IPS-NIHi11 (cell line): ENCODE data around the gene ORM1.
A peak's percentile ranks its signal among the peaks of the same experiment; 100 is the strongest.
"Not testable (repeated sequence)": the region's sequence is repeated elsewhere in the genome, so short reads cannot be mapped to it uniquely, and the experiment has no call there.

Source experiments
- DNase-seq: peaks from one replicate; pipeline ENCODE4 v3.0.0; 2012; ENCODE audit warnings: mixed read lengths, low spot score

ORM1 gene

GRCh38 chr9:114325684-114326254 is 2.9 kb downstream of the ORM1 start:
- not testable (repeated sequence) for DNase-seq

DNA sequence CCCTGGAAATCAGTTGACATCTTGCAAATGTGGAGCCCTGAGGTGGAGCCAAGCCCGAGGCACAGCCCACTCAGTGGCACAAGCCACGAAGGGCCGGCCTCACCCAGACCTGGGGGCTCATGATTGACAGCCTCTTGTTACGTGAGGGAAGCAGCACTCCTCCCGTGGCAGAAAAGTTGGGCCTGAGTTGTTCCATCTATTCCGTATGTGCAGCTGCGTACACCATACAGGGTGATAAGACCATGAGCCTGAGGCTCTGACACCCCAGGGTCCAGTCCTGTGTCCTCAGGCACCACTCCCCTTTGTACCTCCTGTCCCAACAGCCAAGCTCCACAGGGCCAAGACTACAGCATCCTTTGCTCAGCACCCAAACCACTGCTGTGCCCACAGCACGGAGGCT is 4.9 kb downstream of the ORM1 start:
- DNase-seq = no peak

DNA sequence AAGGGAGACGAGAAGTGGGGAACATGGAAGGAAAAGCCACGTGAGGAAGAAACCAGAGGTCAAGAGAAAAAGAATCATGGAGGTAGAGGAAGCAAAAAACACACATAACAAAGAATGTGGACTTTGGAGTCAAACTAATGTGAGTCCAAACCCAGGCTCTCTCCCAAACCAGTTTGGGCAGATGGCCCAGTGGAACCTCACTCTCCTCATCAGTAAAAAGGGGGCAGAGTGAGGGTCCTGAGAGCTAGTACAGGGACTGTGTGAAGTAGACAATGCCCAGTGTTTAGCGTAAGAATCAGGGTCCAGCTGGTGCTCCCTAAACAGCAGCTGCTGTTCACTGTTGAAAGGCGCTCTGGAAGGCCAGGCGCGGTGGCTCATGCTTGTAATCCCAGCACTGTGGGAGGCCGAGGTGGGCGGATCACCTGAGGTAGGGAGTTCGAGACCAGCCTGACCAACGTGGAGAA is 5.5 kb downstream of the ORM1 start:
- DNase-seq = not testable (repeated sequence)

DNA sequence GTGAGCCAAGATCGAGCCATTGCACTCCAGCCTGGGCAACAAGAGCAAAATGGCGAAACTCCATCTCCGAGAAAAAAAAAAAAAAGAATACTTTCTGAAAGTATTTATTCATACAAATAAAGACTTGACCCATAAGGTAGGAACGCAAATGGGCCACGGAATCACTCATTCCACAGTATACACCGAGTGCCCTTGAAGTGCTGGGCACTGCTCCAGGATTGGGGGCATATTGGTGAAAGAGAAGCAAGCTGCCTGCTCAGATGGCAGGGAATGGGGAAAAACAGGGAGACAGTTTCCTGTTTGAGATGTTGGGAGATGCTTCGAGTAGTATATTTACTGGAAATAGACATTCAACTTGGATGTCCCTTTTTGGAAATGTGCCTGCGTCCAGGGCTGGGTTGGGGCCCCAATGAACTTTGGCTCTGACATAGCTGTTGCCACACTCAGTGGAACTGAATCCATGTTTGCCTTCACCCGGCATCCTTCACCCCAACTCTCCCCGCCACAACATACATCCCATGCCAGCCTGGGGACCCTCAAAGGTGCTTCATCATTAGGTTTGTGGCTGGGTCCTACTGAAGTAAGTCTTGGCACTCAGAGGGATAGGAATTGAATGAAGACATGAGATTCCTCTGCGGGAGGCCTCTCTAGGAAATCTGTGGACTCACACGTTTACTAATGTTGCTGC is 6.2 kb downstream of the ORM1 start:
- DNase-seq = not testable (repeated sequence)

- not testable (repeated sequence) for DNase-seq
Observed at GRCh38 chr9:114329625-114330022, 6.7 kb downstream of the ORM1 start, which contains the start of gene ORM2. ORM2 (plus strand) TSS chr9:114329869; CDS start chr9:114329905, 36 bp downstream.

GRCh38 chr9:114330636-114331035 is 7.7 kb downstream of the ORM1 start:
- DNase-seq = no peak

GRCh38 chr9:114331229-114332195 is 8.6 kb downstream of the ORM1 start:
- not testable (repeated sequence) for DNase-seq

GRCh38 chr9:114332474-114333040 is 9.7 kb downstream of the ORM1 start:
- not testable (repeated sequence) for DNase-seq

DNA sequence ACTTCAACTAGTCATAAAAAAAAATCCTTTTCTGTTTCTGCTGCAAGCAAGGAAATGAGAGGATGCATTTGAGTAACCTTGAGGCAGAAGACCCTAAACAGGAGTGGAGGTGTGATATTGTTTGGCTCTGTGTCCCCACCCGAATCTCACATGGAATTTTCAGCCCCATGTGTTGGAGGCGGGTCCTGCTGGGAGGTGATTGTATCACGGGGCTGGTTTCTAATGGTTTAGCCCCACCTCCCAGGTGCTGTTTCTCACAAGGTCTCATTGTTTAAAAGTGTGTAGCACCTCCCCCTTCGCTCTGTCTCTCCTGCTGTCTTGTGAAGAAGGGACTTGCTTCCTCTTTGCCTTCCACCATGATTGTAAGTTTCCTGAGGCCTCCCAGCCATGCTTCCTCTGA is 10.8 kb downstream of the ORM1 start:
- DNase-seq = not testable (repeated sequence)

DNA sequence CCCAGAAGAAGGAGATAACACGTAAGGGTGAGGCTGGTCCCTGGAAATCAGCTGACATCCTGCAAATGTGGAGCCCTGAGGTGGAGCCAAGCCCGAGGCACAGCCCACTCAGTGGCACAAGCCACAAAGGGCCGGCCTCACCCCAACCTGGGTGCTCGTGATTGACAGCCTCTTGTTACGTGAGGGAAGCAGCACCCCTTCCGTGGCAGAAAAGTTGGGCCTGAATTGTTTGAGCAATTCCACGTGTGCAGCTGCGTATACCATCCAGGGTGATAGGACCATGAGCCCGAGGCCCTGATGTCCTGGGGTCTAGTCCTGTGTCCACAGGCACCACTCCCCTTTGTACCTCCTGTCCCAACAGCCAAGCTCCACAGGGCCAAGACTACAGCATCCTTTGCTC is 11.6 kb downstream of the ORM1 start:
- no peak for DNase-seq

DNA sequence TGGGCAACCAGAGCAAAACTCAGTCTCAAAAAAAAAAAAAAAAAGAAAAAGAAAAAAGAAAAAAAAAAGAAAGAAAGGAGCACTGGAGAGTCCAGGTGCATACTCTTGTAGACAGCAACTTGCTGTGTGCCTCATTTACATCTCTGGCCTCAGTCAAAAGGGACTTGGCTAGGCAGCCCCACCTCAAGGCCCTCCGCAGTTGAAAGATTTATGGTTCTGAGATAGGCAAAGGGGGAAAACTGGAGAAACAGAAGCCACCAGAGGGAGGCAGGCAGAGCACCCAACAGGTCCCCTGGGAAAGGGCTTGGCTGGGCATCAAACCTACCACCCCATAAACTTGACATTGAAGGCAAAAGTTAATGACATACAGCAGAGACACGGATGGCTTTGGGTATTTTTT is 12.8 kb downstream of the ORM1 start:
- no peak for DNase-seq

DNA sequence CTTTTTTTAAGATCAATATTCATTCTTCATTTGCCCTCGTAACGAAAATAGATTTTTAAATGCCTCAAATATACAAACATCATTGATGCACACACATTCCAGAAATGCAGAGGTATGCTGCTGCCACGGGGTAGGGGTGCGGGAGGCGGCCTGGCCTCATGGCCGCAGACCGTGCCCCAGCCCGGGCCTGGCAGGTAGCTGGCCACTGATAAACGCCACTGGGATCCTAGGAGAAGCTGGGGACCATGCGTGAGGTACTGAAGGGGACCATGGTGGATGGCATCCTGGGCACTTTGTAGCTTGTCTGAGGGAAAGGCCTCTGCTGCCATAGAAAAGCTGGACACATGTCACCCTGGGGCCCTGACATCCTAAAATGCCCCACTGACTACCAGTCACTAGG is 13.3 kb downstream of the ORM1 start:
- no peak for DNase-seq

GRCh38 chr9:114336699-114337395 is 13.9 kb downstream of the ORM1 start:
- DNase-seq = no peak

DNA sequence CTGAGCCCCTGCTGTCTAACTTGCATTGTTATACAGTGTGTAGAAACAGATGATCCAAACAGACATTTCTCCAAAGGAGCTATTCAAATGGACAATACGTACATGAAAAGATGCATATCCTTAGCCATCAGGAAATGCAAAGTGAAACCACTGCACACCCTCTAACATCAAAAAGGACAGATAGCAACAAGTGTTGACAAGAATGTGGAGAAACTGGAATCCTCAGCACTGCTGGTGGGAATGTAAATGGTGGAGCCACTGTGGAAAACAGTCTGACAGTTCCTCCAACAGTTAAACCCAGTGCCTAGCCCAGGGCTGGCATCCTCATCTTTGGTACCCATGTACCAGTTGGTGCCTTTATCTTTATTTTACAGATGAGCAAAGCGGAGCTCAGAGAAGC is 15.3 kb downstream of the ORM1 start:
- no peak for DNase-seq

DNA sequence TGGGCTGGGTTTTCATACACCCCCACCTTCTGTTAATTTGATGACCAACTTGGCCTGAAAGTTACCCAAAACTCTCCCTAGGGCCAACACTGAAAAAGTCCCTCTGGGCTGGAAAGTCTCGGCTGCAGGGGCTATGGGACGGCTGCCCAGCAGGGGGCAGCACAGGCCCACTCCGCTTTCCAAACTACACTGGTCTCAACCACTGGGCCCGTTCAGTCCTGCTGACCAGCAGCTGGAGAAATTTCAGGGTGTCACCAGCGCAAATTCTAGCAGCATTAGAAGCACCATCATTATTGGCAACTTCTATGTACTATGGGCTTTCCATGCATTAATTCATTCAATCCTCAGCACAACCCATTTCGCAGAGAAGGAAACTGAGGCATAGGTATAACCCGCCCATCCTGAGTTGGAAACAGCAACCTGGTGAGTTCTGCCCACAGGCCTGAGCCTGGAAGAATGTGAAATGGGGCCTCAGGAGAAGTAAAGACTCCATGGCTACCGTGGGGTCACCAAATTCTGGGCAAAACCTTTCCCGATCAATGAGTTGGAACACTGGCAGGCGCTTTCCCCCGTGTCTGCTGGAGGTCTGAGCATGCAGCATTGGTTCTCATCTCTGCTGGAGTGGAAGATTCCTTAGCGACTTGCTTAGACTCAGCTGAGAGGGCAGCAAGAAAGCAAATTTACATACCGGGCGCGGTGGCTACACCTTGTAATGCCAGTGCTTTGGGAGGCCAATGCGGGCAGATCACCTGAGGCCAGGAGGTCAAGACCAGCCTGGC is 16.4 kb downstream of the ORM1 start:
- peak; percentile 92 for DNase-seq

DNA sequence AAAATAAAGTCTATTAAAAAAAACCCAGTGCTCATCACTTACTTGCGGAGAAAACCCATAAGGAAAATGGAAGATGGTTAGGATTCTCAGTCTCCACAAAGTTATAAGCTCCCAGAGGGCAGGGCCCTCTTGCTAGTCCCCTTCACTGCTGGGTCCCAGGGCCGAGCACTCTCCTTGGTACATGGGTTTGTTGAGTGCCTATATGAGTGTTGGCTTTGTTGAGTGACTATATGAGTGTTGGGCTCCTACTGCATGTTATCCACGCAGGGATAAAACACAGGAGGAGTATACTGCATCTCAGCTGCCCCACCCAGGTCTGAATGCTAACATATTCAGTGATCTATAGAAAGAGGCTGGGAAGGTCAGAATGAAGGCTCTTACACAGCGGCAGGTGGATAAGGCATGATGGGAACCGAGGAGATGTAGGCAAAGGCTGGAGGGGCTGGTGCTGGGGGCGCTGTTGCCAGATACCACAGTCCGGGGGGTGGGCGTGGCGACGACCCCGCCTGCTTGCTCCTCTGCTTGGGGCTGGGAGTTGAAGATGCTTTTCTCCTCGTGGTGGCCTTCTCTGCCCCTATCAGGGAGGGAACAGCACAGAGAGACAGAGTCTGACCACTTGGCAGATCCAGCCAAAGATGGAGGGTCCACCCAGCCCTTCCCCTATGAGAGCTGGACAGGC is 18.4 kb downstream of the ORM1 start:
- no peak for DNase-seq

- DNase-seq = no peak
Observed at GRCh38 chr9:114341991-114342390, 19.1 kb downstream of the ORM1 start.

DNA sequence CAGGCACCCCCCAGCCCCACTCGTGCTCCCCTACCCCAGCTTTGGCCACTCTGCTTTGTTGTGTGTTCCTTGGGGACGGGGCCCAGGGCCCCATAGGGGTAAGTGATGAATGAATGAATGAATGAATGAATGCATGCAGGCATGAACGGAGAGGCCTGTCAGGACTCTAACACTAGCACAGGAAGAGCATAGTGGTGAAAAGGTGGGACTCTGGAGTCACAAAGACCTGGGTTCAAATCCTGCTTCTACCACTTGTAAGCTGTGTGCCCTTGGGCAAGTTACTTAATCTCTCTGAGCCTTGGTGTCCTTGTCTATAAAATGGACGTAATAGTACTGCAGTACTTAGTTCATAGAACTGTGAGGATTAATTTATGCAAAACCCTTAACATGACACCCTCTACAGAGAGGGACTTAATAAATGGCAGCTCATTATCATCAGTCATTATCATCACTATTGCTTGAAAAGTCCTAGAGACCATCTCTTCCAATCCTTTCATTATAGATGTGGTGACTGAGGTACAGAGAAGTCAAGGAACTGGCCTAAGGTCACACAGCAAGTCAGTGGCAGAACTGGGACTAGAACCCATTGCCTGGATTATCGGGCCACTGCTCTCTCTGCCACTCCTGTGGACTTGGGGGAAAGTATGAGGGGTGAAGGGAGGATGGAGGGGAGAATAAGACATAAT is 20.0 kb downstream of the ORM1 start:
- DNase-seq = no peak

- no peak for DNase-seq
Observed at GRCh38 chr9:114343471-114344187, 20.7 kb downstream of the ORM1 start.
